Mesodermal cell (in vitro differentiated cells): ENCODE results near the gene ADPRM.

Source experiments
- H3K27ac ChIP-seq: 2 replicates; pipeline ENCODE4 v1.7.0; 2013; ENCODE audit warnings: mild to moderate bottlenecking, low read depth, low read length, moderate library complexity; ENCODE audit not compliant: severe bottlenecking
- H3K36me3 ChIP-seq: 2 replicates; pipeline ENCODE4 v1.7.1; 2013; ENCODE audit warnings: mild to moderate bottlenecking, low read length, moderate library complexity; ENCODE audit not compliant: control insufficient read depth, insufficient read depth
- H3K4me1 ChIP-seq: one replicate; pipeline ENCODE4 v1.7.1; 2013; ENCODE audit warnings: mild to moderate bottlenecking, low read length; ENCODE audit not compliant: insufficient read depth, control insufficient read depth, poor library complexity, severe bottlenecking
- H3K4me3 ChIP-seq: 2 replicates; pipeline ENCODE4 v1.7.0; 2013; ENCODE audit warnings: low read length, control low read depth, mild to moderate bottlenecking; ENCODE audit not compliant: insufficient read depth, poor library complexity, severe bottlenecking; ENCODE audit errors: extremely low read depth
- H3K9me3 ChIP-seq: 2 replicates; pipeline ENCODE4 v1.7.1; 2013; ENCODE audit warnings: mild to moderate bottlenecking, low read length, moderate library complexity; ENCODE audit not compliant: control insufficient read depth
- WGBS, 2 experiments: methylation state at CpG; one replicate each; pipeline ENCODE4 v1.1.5; 2013; ENCODE audit warnings: missing lambda C conversion rate in 2 of 2; ENCODE audit not compliant: insufficient coverage in 2 of 2; 5-methylcytosine and 5-hydroxymethylcytosine counted together

Gene ADPRM

GRCh38 chr17:10699856-10700255 lies 2.5 kb downstream of the ADPRM start:
- H3K36me3 ChIP-seq = peaks cover 14% of the 10 kb centered on the region
- no peak overlapping the region for H3K27ac ChIP-seq
- H3K4me1 ChIP-seq = peaks cover 9% of the 10 kb centered on the region
- no peak overlapping the region for H3K4me3 ChIP-seq
- no peaks in the 10 kb centered on the region for H3K9me3 ChIP-seq
- WGBS, 2 experiments = 83 to 100% methylated on average over 1 of the region's 1 CpG

- H3K4me3 ChIP-seq = no peak overlapping the region
- 95 to 100% methylated on average over 1 to 2 of the region's 2 CpGs for WGBS, 2 experiments
These were observed 5.2 kb downstream of the ADPRM start for GRCh38 chr17:10702574-10702973.

GRCh38 chr17:10705727-10706126 lies 8.3 kb downstream of the ADPRM start:
- Histone ChIP-seq H3K4me1 (no peaks in the 10 kb centered on the region), H3K4me3 (no peak overlapping the region), H3K9me3 (no peaks in the 10 kb centered on the region), H3K36me3 (peaks cover 53% of the 10 kb centered on the region), H3K27ac (no peak overlapping the region)
- WGBS, 2 experiments = 99% methylated on average over 4 of the region's 5 CpGs

More at GRCh38 chr17:10702574-10702973, 5.2 kb downstream of the ADPRM start:
- Histone ChIP-seq H3K9me3 (no peaks in the 10 kb centered on the region), H3K36me3 (peaks cover 31% of the 10 kb centered on the region), H3K4me1 (peaks cover 4% of the 10 kb centered on the region), H3K27ac (no peak overlapping the region)

- no peak overlapping the region for H3K4me3 ChIP-seq
- H3K4me1 ChIP-seq = no peaks in the 10 kb centered on the region
- H3K27ac ChIP-seq = no peak overlapping the region
- H3K9me3 ChIP-seq = no peaks in the 10 kb centered on the region
- 100% methylated on average over 1 of the region's 2 CpGs; no CpG with 5 or more reads in 1 of the 2 experiments for WGBS, 2 experiments
- peaks cover 40% of the 10 kb centered on the region for H3K36me3 ChIP-seq
These were observed 15.9 kb downstream of the ADPRM start for GRCh38 chr17:10713318-10713717.

GRCh38 chr17:10716218-10716617 lies 18.8 kb downstream of the ADPRM start:
- no peak overlapping the region for H3K4me3 ChIP-seq
- WGBS, 2 experiments = 93 to 95% methylated on average over 8 of the region's 10 CpGs

GRCh38 chr17:10718547-10718946 lies 21.2 kb downstream of the ADPRM start:
- no CpG with 5 or more reads among the region's 1 CpG for WGBS, 2 experiments
- no peaks in the 10 kb centered on the region for H3K36me3 ChIP-seq
- H3K4me3 ChIP-seq = no peak overlapping the region
- H3K4me1 ChIP-seq = no peaks in the 10 kb centered on the region
- no peaks in the 10 kb centered on the region for H3K9me3 ChIP-seq
- no peak overlapping the region for H3K27ac ChIP-seq

More at GRCh38 chr17:10716218-10716617, 18.8 kb downstream of the ADPRM start:
- Histone ChIP-seq H3K4me1 (no peaks in the 10 kb centered on the region), H3K36me3 (peaks cover 15% of the 10 kb centered on the region), H3K27ac (no peak overlapping the region), H3K9me3 (no peaks in the 10 kb centered on the region)

- H3K4me1 ChIP-seq = no peaks in the 10 kb centered on the region
- WGBS, 2 experiments = 100% methylated on average over 4 of the region's 11 CpGs
These were observed 27.3 kb downstream of the ADPRM start for GRCh38 chr17:10724546-10725195.

GRCh38 chr17:10725262-10725661 lies 27.9 kb downstream of the ADPRM start:
- Histone ChIP-seq H3K4me1 (no peaks in the 10 kb centered on the region), H3K36me3 (no peaks in the 10 kb centered on the region), H3K9me3 (no peaks in the 10 kb centered on the region), H3K4me3 (no peak overlapping the region), H3K27ac (no peak overlapping the region)
- WGBS, 2 experiments = 92% methylated on average over 3 of the region's 3 CpGs; no CpG with 5 or more reads in 1 of the 2 experiments

More at GRCh38 chr17:10724546-10725195, 27.3 kb downstream of the ADPRM start:
- H3K9me3 ChIP-seq = no peaks in the 10 kb centered on the region
- no peak overlapping the region for H3K4me3 ChIP-seq
- H3K36me3 ChIP-seq = no peaks in the 10 kb centered on the region
- no peak overlapping the region for H3K27ac ChIP-seq

GRCh38 chr17:10726196-10726595 lies 28.8 kb downstream of the ADPRM start:
- H3K4me1 ChIP-seq = peaks cover 5% of the 10 kb centered on the region
- H3K36me3 ChIP-seq = no peaks in the 10 kb centered on the region
- 0 to 80% methylated on average over 1 to 2 of the region's 2 CpGs for WGBS, 2 experiments
- H3K4me3 ChIP-seq = no peak overlapping the region
- no peak overlapping the region for H3K27ac ChIP-seq
- H3K9me3 ChIP-seq = no peaks in the 10 kb centered on the region

- Histone ChIP-seq H3K36me3 (no peaks in the 10 kb centered on the region), H3K9me3 (no peaks in the 10 kb centered on the region), H3K4me1 (peaks cover 6% of the 10 kb centered on the region), H3K4me3 (no peak overlapping the region), H3K27ac (no peak overlapping the region)
- WGBS, 2 experiments = 72 to 80% methylated on average over 4 to 5 of the region's 5 CpGs
These were observed 29.8 kb downstream of the ADPRM start for GRCh38 chr17:10727192-10727591.

- no peaks in the 10 kb centered on the region for H3K9me3 ChIP-seq
- H3K4me3 ChIP-seq = no peak overlapping the region
- peaks cover 6% of the 10 kb centered on the region for H3K4me1 ChIP-seq
- no peak overlapping the region for H3K27ac ChIP-seq
- no peaks in the 10 kb centered on the region for H3K36me3 ChIP-seq
- WGBS, 2 experiments = 96 to 100% methylated on average over 8 to 9 of the region's 10 CpGs
These were observed 31.0 kb downstream of the ADPRM start for GRCh38 chr17:10728331-10728892.
